ENCODE data around the gene SUGCT. TPM values are rescaled to one million over a fixed set of nuclear protein-coding genes. Genes with fewer than 3 reads are reported as not detected.

Gene SUGCT
- polyA plus RNA-seq, 1 donor, result 2.2 TPM

GRCh38 chr7:40470091-40470592, 335.3 kb downstream of the SUGCT start:
- no peak for DNase-seq (ENCODE audit: low read depth)

GRCh38 chr7:40470817-40471216, 336.0 kb downstream of the SUGCT start:
- no peak for DNase-seq (ENCODE audit: low read depth)

- no peak for DNase-seq (ENCODE audit: low read depth)
Observed at GRCh38 chr7:40471891-40472290, 337.1 kb downstream of the SUGCT start.

GRCh38 chr7:40474790-40475680, 340.2 kb downstream of the SUGCT start:
- no peak for DNase-seq (ENCODE audit: low read depth)

GRCh38 chr7:40475681-40475982, 340.8 kb downstream of the SUGCT start:
- no peak for DNase-seq (ENCODE audit: low read depth)

GRCh38 chr7:40477094-40477493, 342.3 kb downstream of the SUGCT start:
- no peak for DNase-seq (ENCODE audit: low read depth)

GRCh38 chr7:40482845-40483244, 348.0 kb downstream of the SUGCT start:
- no peak for DNase-seq (ENCODE audit: low read depth)

GRCh38 chr7:40483630-40484029, 348.8 kb downstream of the SUGCT start:
- no peak for DNase-seq (ENCODE audit: low read depth)

- DNase-seq (ENCODE audit: low read depth), result no peak
Observed at GRCh38 chr7:40489844-40490602, 355.2 kb downstream of the SUGCT start.

- DNase-seq (ENCODE audit: low read depth), result no peak
Observed at GRCh38 chr7:40490603-40490924, 355.8 kb downstream of the SUGCT start.

GRCh38 chr7:40492946-40493345, 358.1 kb downstream of the SUGCT start:
- DNase-seq (ENCODE audit: low read depth), result no peak

- DNase-seq (ENCODE audit: low read depth), result no peak
Observed at GRCh38 chr7:40493609-40494051, 358.8 kb downstream of the SUGCT start.

- no peak for DNase-seq (ENCODE audit: low read depth)
Observed at GRCh38 chr7:40498924-40499510, 364.2 kb downstream of the SUGCT start.

GRCh38 chr7:40499718-40500117, 364.9 kb downstream of the SUGCT start:
- no peak for DNase-seq (ENCODE audit: low read depth)

GRCh38 chr7:40500219-40500618, 365.4 kb downstream of the SUGCT start:
- no peak for DNase-seq (ENCODE audit: low read depth)

GRCh38 chr7:40502359-40502758, 367.6 kb downstream of the SUGCT start:
- DNase-seq (ENCODE audit: low read depth), result no peak

GRCh38 chr7:40506158-40506557, 371.4 kb downstream of the SUGCT start:
- DNase-seq (ENCODE audit: low read depth), result no peak

GRCh38 chr7:40507166-40507565, 372.4 kb downstream of the SUGCT start:
- DNase-seq (ENCODE audit: low read depth), result no peak

- no peak for DNase-seq (ENCODE audit: low read depth)
Observed at GRCh38 chr7:40509287-40509996, 374.6 kb downstream of the SUGCT start.

GRCh38 chr7:40516376-40516775, 381.6 kb downstream of the SUGCT start:
- DNase-seq (ENCODE audit: low read depth), result no peak

- DNase-seq (ENCODE audit: low read depth), result no peak
Observed at GRCh38 chr7:40519009-40519408, 384.2 kb downstream of the SUGCT start.

Measured in forelimb muscle (tissue), 1 donor.